Keratinocyte (primary cell): ENCODE data around the gene PROC. TPM values are rescaled to one million over a fixed set of nuclear protein-coding genes. Genes with fewer than 3 reads are reported as not detected.

Source experiments
- DNase-seq: peaks from one replicate; pipeline ENCODE4 v3.0.0-alpha.2; 2011; ENCODE audit warnings: low read depth, missing footprints, low spot score
- FAIRE-seq: peaks from 2 replicates; lab custom pipeline; 2011; peaks lifted over from hg19 to GRCh38; lab: Jason Lieb, UNC
- H2AFZ ChIP-seq: 2 replicates; pipeline ENCODE4 v1.6.0; 2012; ENCODE audit warnings: low read length, control low read depth, inconsistent platforms; ENCODE audit not compliant: control insufficient read depth
- H3K27ac ChIP-seq: 2 replicates; pipeline ENCODE4 v1.5.1; 2011; ENCODE audit warnings: low read length; ENCODE audit not compliant: control insufficient read depth, insufficient read depth
- H3K27me3 ChIP-seq: 3 replicates; pipeline ENCODE4 v1.6.0; 2011; ENCODE audit warnings: low read length; ENCODE audit not compliant: control insufficient read depth, insufficient read depth; ENCODE audit errors: extremely low read depth
- H3K36me3 ChIP-seq, 2 experiments: 2 replicates in 1 of 2; 3 replicates in 1 of 2; pipeline ENCODE4 v1.5.1; 2011; ENCODE audit warnings: low read length in 2 of 2, mild to moderate bottlenecking in 1 of 2; ENCODE audit not compliant: control insufficient read depth in 2 of 2, insufficient read depth in 2 of 2; ENCODE audit errors: extremely low read depth in 1 of 2
- H3K4me1 ChIP-seq: 3 replicates; pipeline ENCODE4 v1.5.1; 2011; ENCODE audit warnings: low read length; ENCODE audit not compliant: control insufficient read depth, insufficient read depth; ENCODE audit errors: extremely low read depth
- H3K4me2 ChIP-seq: 3 replicates; pipeline ENCODE4 v1.6.0; 2011; ENCODE audit warnings: low read depth, low read length; ENCODE audit not compliant: control insufficient read depth, insufficient read depth; ENCODE audit errors: extremely low read depth
- H3K4me3 ChIP-seq, 3 experiments: fragments of 200-600 bp in 1 of 3; sonication (generic) in 1 of 3; 2 replicates in 2 of 3; 3 replicates in 1 of 3; pipeline ENCODE4 v1.5.1; 2011 to 2016; ENCODE audit warnings: low read length in 3 of 3, mild to moderate bottlenecking in 3 of 3, control low read depth in 2 of 3, inconsistent platforms in 1 of 3, low read depth in 1 of 3, mixed read lengths in 1 of 3, mixed run types in 1 of 3, moderate library complexity in 1 of 3; ENCODE audit not compliant: control insufficient read depth in 2 of 3, insufficient read depth in 2 of 3; ENCODE audit errors: extremely low read depth in 1 of 3
- H3K79me2 ChIP-seq: 2 replicates; pipeline ENCODE4 v1.6.0; 2012; ENCODE audit warnings: low read length; ENCODE audit not compliant: control insufficient read depth, insufficient read depth
- H3K9ac ChIP-seq: 3 replicates; pipeline ENCODE4 v1.6.0; 2011; ENCODE audit warnings: low read length; ENCODE audit not compliant: control insufficient read depth, insufficient read depth; ENCODE audit errors: extremely low read depth
- H3K9me1 ChIP-seq: 3 replicates; pipeline ENCODE4 v1.6.0; 2011; ENCODE audit warnings: low read length; ENCODE audit not compliant: control insufficient read depth, insufficient read depth; ENCODE audit errors: extremely low read depth
- H3K9me3 ChIP-seq: 2 replicates; pipeline ENCODE4 v1.5.1; 2012; ENCODE audit warnings: low read depth, low read length; ENCODE audit not compliant: control insufficient read depth
- H4K20me1 ChIP-seq: 3 replicates; pipeline ENCODE4 v1.6.0; 2011; ENCODE audit warnings: low read length; ENCODE audit not compliant: control insufficient read depth, insufficient read depth; ENCODE audit errors: extremely low read depth
- EZH2 ChIP-seq: IDR thresholded peaks from one replicate; pipeline ENCODE4 v1.6.1; 2012; ENCODE audit warnings: inconsistent platforms, mild to moderate bottlenecking, low read length, moderate library complexity
- dilution Hi-C: fragments of 300-500 bp; cut with MboI; formaldehyde crosslinking; loops from one replicate; pipeline ENCODE4 v1.7.0; 2020; ENCODE audit warnings: low sequenced_read_pairs; ENCODE audit not compliant: extremely low pct_ligation_motif_present
- polyA plus RNA-seq, 5 experiments: library from polyadenylated mRNA; depleted of rRNA in 3 of 5; stranded (reverse) in 3 of 5; stranded (forward) in 1 of 5; unstranded in 1 of 5; fragments of >200 nt; gene quantifications; 1 replicate in 1 of 5; 2 replicates in 3 of 5; 3 replicates in 1 of 5; pipeline versions ENCODE4 v1.2.1 to v1.2.3, GENCODE V29; 2011 to 2012; ENCODE audit warnings: missing spikeins in 2 of 5, low read depth in 1 of 5, low replicate concordance in 1 of 5
- TF ChIP-seq, protein P1 (sequence below), 3 experiments: IDR thresholded peaks in 1 of 3; conservative IDR thresholded peaks in 1 of 3; optimal IDR thresholded peaks in 1 of 3; 2 replicates in 2 of 3; 3 replicates in 1 of 3; pipeline versions ENCODE3 to v1.5.1; 2011; ENCODE audit warnings: low read length in 3 of 3, mild to moderate bottlenecking in 3 of 3, moderate library complexity in 2 of 3, control low read depth in 1 of 3, inconsistent platforms in 1 of 3; ENCODE audit not compliant: insufficient read depth in 2 of 3; ENCODE audit errors: extremely low read depth in 1 of 3

Gene PROC
- polyA plus RNA-seq, 1 donor (not counting 4 experiments of a cell fraction or from before 2014, with no cell fraction given) = 0.16 TPM

DNA sequence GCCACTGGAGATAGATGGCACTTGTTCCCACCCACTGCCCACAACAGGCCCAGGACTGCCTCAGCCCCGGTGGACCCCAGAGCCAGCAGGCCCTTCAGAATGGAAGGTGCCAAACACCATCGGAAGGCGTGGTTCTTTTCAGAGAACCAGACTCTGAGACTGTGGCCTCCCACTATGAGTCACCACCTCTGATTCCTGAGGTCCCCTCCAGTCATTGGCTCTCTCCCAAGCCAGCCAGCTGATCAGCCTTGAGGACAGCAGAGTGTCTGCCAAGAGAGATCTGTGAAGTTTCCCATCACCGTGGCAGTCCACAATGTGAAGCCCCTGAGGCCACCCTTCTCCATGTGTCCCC, 20.0 kb upstream of the PROC start:
- Histone ChIP-seq H3K27ac (no peak overlapping the region), H3K27me3 (no peaks in the 10 kb centered on the region), H4K20me1 (no peaks in the 10 kb centered on the region), H3K9me1 (no peaks in the 10 kb centered on the region), H3K79me2 (no peaks in the 10 kb centered on the region), H2AFZ (no peak overlapping the region), H3K36me3 (no peaks in the 10 kb centered on the region), H3K4me2 (peak overlapping the region; percentile 61), H3K9me3 (no peaks in the 10 kb centered on the region), H3K9ac (no peak overlapping the region), H3K4me1 (peaks cover 38% of the 10 kb centered on the region), H3K4me3 (peak overlapping the region in 1 of 3 experiments; percentile 16)
- no peak for TF ChIP-seq EZH2
- TF ChIP-seq, protein P1, sequence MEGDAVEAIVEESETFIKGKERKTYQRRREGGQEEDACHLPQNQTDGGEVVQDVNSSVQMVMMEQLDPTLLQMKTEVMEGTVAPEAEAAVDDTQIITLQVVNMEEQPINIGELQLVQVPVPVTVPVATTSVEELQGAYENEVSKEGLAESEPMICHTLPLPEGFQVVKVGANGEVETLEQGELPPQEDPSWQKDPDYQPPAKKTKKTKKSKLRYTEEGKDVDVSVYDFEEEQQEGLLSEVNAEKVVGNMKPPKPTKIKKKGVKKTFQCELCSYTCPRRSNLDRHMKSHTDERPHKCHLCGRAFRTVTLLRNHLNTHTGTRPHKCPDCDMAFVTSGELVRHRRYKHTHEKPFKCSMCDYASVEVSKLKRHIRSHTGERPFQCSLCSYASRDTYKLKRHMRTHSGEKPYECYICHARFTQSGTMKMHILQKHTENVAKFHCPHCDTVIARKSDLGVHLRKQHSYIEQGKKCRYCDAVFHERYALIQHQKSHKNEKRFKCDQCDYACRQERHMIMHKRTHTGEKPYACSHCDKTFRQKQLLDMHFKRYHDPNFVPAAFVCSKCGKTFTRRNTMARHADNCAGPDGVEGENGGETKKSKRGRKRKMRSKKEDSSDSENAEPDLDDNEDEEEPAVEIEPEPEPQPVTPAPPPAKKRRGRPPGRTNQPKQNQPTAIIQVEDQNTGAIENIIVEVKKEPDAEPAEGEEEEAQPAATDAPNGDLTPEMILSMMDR (optimal IDR thresholded peaks at IDR 0.05 in 1 of 3, IDR thresholded peaks at IDR 0.05 in 1 of 3, conservative IDR thresholded peaks at IDR 0.05 in 1 of 3; ENCODE audit: extremely low read depth in 1 of 3, insufficient read depth in 2 of 3, low read length in 3 of 3) = no peak
- FAIRE-seq (peak; percentile 95), DNase-seq (no peak)
- dilution Hi-C loops = no loop called here

DNA sequence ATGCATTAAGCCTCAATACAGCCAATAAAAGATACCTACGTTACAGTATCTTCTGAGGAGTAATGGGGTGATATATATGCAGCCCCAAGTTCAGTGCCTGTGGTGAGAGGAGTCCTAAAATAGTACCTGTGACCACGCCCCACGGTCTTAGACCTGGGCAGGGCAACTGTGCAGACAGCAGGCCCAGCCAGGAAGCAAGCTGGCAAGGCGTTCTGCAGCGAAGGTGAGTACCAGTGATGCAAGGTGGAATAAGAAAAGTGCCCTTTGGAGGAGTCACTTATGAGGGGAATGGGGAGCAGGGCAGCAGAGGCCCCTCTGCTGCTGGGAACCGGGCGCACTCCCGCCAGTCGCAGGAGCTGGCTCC, 17.7 kb upstream of the PROC start:
- no peaks in the 10 kb centered on the region for H3K9me1 ChIP-seq
- dilution Hi-C loops = no loop called here
- no peak overlapping the region for H2AFZ ChIP-seq
- peak overlapping the region in 2 of 3 experiments; percentile 15 to 39 for H3K4me3 ChIP-seq
- FAIRE-seq (no peak), DNase-seq (no peak)
- H3K36me3 ChIP-seq = no peaks in the 10 kb centered on the region
- H3K27me3 ChIP-seq = no peaks in the 10 kb centered on the region
- H3K9ac ChIP-seq = peak overlapping the region; percentile 75
- TF ChIP-seq EZH2 = no peak
- TF ChIP-seq, protein P1 (optimal IDR thresholded peaks at IDR 0.05 in 1 of 3, IDR thresholded peaks at IDR 0.05 in 1 of 3, conservative IDR thresholded peaks at IDR 0.05 in 1 of 3; ENCODE audit: extremely low read depth in 1 of 3, insufficient read depth in 2 of 3, low read length in 3 of 3) = no peak
- peaks cover 45% of the 10 kb centered on the region for H3K4me1 ChIP-seq
- no peaks in the 10 kb centered on the region for H4K20me1 ChIP-seq
- H3K4me2 ChIP-seq = peak overlapping the region; percentile 67
- H3K27ac ChIP-seq = peak overlapping the region; percentile 77
- no peaks in the 10 kb centered on the region for H3K9me3 ChIP-seq
- no peaks in the 10 kb centered on the region for H3K79me2 ChIP-seq
